Liver (tissue), 3 donors: ENCODE measurements around the gene PSMD1.

Experiments used
- CTCF ChIP-seq: fragments of 150-350 bp; IDR thresholded peaks from 2 replicates; pipeline ENCODE4 v1.5.1; 2017; ENCODE audit warnings: improper control_type of control experiment, low read depth, low read length; ENCODE audit not compliant: missing input control
- RAD21 ChIP-seq, 2 donors: IDR thresholded peaks; 2 replicates each; pipeline ENCODE4 v1.6.1; 2016; ENCODE audit warnings: antibody characterized with exemption in 2 of 2, mild to moderate bottlenecking in 2 of 2
- REST ChIP-seq: IDR thresholded peaks from 2 replicates; pipeline ENCODE4 v1.6.1; 2016; ENCODE audit warnings: antibody characterized with exemption, mild to moderate bottlenecking
- YY1 ChIP-seq: IDR thresholded peaks from 2 replicates; pipeline ENCODE4 v1.6.1; 2016; ENCODE audit warnings: antibody characterized with exemption, mild to moderate bottlenecking
- TF ChIP-seq, protein P1 (sequence below): IDR thresholded peaks from 2 replicates; pipeline ENCODE4 v1.6.1; 2016; ENCODE audit warnings: antibody characterized with exemption
- donor health status: healthy.
- donor health status: healthy.

GRCh38 chr2:231182513-231182899 is 125.8 kb downstream of the PSMD1 start:
- TF ChIP-seq CTCF (no peak), YY1 (no peak), REST (no peak), RAD21 (IDR thresholded peaks at IDR 0.05) (no peak)
- TF ChIP-seq, protein P1, sequence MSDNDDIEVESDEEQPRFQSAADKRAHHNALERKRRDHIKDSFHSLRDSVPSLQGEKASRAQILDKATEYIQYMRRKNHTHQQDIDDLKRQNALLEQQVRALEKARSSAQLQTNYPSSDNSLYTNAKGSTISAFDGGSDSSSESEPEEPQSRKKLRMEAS = no peak
